GM21529 (cell line): ENCODE data around the gene MXRA8.

Experiments
- ATAC-seq: cut with Tn5 transposase; IDR thresholded peaks from one replicate; pipeline ENCODE4 v1.9.1; 2021; ENCODE audit not compliant: unreplicated experiment

Gene MXRA8

DNA sequence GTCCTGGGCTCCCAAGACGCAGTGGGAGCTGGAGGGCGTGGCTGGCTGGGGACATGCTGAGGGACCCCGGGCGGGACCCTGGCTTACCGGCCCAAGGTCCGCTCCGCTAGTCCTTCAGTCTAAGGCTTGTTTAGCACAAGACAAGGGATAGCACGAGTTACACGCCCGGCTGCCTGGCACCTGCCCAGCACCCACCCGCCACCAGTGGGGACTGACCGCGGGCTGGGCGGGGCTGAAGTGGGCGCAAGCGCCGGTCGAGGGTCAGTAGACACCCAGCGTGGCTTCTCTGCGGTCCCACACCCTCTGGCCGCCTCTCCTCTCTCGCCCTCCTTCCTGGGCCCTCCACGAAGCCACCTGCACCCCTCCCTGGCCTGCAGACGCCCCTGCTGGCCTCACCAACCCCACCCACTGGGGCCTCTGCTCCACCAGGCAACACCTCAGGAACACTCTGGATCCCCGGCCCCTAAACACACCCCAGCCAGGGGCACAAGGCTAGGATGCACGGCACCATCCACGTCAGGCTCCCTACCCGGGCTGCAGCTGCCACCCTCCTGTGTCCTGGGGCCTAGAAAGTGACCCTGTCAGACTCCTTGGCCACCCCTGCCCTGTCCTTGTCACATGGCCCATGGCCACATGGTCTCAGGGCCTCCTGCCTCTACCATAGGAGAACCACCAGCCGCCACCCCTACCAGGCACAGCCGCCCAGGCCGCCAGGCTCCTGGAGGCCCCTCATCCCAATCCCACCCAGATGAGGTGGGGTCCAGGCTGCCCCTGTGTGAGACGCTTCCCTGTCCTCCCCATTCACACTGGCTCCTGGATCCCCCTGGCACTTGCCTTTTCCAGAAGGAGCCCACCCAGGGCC lies 21.2 kb downstream of the MXRA8 start:
- no peak for ATAC-seq

DNA sequence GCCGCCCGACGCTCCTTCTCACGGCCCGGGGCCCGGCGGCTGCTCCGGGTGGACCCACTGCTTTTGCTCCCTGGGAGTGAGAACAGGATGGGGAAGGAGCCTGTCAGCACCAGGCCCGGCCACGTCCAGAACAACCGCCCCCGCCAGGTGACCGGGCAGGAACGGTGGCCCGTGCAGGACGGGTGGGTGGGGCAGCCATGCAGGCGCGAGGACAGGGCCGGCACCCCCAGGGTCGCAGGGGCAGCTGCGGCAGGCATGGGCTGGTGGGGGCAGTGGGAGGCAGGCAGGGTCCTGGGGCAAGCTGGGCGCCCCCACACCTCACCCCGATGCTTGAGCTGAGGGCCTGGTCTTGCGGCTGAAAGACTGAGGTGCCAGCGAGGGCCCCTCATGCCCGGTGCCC lies 21.9 kb downstream of the MXRA8 start:
- ATAC-seq = no peak

DNA sequence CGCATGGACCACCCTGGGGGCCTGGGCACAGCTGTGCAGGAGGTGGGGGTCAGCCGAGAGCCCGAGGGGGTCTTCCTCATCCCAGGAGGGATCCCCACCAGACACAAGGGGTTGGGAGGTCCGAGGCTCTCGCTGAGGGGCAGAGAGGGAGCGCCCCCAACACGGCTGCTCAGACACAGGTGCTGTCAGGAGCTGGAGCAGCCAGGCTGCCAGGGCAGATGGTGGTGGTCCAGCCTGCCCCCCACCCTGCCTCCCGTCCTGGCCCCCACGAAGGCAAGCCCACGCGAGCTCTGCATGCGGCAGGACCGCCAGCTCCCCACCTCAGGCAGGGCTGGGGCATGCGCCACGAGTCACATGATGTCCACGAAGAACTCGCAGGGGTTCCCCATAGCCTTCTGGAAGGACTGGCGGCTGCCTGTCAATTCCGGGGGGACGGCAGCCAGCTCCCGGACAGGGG lies 22.5 kb downstream of the MXRA8 start:
- no peak for ATAC-seq

DNA sequence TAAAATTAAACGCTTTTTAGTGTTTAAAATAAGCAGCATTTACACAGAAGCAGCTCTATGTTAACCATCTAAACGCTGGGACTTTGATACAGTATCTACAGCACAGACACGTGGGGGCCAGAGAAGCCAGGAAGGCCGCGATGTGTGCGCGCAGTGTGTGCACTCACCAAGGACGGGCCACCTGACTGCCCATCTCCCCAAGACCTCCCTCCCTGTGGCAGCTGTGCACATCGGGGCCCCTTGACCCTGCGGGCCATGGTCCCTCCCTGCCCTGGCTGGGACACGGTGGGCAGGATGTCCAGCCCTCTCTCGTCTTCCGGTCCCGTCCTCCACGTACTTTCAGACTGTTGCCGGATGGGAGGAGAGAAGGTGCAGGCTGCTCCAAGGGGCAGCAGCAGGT lies 23.1 kb downstream of the MXRA8 start:
- no peak for ATAC-seq

DNA sequence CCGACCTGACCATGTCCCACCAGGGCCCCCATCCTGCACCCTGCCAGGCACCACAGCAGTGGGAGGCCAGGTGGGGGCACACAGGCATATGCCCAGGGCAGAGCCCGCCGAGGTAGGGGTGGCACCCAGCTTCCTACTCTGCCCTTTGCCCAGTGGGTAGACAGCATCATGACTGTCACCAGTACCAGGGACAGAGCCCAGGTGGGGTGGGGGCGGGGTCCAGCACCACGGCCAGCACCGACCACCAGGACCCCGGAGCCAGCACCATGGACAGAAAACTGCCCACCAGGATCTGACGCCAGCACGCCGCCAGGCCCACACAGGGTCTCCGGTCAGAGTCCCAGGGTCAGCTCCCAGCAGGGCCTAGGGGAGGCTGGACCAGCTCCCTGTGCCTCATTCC lies 23.5 kb downstream of the MXRA8 start:
- no peak for ATAC-seq

DNA sequence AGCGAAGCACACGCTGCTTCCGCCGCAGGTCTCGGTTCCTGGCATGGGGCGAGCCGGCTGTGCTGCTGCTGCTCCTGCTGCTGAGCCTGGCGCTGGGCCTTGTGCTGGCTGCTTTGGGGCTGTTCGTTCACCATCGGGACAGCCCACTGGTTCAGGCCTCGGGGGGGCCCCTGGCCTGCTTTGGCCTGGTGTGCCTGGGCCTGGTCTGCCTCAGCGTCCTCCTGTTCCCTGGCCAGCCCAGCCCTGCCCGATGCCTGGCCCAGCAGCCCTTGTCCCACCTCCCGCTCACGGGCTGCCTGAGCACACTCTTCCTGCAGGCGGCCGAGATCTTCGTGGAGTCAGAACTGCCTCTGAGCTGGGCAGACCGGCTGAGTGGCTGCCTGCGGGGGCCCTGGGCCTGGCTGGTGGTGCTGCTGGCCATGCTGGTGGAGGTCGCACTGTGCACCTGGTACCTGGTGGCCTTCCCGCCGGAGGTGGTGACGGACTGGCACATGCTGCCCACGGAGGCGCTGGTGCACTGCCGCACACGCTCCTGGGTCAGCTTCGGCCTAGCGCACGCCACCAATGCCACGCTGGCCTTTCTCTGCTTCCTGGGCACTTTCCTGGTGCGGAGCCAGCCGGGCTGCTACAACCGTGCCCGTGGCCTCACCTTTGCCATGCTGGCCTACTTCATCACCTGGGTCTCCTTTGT lies 24.7 kb downstream of the MXRA8 start:
- ATAC-seq = no peak

DNA sequence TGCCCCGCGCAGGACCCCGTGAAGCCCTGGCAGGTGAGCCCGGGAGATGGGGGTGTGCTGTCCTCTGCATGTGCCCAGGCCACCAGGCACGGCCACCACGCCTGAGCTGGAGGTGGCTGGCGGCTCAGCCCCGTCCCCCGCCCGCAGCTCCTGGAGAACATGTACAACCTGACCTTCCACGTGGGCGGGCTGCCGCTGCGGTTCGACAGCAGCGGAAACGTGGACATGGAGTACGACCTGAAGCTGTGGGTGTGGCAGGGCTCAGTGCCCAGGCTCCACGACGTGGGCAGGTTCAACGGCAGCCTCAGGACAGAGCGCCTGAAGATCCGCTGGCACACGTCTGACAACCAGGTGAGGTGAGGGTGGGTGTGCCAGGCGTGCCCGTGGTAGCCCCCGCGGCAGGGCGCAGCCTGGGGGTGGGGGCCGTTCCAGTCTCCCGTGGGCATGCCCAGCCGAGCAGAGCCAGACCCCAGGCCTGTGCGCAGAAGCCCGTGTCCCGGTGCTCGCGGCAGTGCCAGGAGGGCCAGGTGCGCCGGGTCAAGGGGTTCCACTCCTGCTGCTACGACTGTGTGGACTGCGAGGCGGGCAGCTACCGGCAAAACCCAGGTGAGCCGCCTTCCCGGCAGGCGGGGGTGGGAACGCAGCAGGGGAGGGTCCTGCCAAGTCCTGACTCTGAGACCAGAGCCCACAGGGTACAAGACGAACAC lies 25.4 kb downstream of the MXRA8 start:
- no peak for ATAC-seq

DNA sequence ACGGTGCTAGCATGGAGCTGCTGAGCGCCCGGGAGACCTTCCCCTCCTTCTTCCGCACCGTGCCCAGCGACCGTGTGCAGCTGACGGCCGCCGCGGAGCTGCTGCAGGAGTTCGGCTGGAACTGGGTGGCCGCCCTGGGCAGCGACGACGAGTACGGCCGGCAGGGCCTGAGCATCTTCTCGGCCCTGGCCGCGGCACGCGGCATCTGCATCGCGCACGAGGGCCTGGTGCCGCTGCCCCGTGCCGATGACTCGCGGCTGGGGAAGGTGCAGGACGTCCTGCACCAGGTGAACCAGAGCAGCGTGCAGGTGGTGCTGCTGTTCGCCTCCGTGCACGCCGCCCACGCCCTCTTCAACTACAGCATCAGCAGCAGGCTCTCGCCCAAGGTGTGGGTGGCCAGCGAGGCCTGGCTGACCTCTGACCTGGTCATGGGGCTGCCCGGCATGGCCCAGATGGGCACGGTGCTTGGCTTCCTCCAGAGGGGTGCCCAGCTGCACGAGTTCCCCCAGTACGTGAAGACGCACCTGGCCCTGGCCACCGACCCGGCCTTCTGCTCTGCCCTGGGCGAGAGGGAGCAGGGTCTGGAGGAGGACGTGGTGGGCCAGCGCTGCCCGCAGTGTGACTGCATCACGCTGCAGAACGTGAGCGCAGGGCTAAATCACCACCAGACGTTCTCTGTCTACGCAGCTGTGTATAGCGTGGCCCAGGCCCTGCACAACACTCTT lies 26.2 kb downstream of the MXRA8 start:
- ATAC-seq = no peak

DNA sequence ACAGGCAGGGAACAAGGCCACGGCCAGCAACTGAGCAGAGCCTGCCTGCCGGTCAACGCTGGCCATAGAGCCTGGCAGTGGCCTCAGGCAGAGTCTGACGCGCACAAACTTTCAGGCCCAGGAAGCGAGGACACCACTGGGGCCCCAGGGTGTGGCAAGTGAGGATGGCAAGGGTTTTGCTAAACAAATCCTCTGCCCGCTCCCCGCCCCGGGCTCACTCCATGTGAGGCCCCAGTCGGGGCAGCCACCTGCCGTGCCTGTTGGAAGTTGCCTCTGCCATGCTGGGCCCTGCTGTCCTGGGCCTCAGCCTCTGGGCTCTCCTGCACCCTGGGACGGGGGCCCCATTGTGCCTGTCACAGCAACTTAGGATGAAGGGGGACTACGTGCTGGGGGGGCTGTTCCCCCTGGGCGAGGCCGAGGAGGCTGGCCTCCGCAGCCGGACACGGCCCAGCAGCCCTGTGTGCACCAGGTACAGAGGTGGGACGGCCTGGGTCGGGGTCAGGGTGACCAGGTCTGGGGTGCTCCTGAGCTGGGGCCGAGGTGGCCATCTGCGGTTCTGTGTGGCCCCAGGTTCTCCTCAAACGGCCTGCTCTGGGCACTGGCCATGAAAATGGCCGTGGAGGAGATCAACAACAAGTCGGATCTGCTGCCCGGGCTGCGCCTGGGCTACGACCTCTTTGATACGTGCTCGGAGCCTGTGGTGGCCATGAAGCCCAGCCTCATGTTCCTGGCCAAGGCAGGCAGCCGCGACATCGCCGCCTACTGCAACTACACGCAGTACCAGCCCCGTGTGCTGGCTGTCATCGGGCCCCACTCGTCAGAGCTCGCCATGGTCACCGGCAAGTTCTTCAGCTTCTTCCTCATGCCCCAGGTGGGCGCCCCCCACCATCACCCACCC lies 27.0 kb downstream of the MXRA8 start, which contains the start of gene TAS1R3:
Gene TAS1R3 (plus strand): TSS at position 213 of the 898 bp plus-strand sequence. CDS start 66 bp downstream, at position 279.
- ATAC-seq = no peak

DNA sequence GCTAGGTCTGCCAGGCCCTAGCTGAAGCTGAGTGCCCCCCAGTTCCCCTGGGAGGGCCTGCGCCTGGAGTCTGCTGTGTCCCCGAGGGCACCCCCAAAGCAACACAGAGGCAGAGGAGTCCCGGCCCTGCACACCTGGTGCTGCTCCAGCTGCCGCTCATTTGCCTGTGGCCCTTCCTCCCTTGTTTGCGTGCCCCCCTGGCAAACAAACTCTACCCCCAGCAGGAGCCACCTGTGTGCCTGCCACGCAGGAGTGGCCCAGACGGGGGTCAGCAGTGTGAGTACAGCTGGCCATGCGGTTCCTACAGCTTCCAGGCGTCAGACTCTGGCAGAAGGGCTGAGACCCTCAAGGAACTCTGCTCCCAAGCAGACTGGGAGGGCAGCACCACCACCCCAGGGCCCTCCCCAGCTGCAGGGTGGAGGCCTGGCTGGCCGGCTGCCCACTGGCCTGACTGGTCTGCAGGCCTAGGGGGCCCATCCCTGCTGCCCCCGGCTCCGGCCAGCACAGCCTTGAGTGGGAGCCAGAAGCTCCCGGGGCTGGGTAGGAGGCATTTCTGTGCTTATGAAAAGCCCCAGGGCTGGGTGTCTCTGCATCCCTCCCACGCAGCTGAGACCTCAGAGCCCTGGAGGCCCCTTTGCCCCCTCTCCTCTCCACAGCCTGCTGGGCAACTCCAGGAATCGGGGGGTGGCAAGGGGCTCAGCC lies 27.8 kb downstream of the MXRA8 start:
- ATAC-seq = no peak

DNA sequence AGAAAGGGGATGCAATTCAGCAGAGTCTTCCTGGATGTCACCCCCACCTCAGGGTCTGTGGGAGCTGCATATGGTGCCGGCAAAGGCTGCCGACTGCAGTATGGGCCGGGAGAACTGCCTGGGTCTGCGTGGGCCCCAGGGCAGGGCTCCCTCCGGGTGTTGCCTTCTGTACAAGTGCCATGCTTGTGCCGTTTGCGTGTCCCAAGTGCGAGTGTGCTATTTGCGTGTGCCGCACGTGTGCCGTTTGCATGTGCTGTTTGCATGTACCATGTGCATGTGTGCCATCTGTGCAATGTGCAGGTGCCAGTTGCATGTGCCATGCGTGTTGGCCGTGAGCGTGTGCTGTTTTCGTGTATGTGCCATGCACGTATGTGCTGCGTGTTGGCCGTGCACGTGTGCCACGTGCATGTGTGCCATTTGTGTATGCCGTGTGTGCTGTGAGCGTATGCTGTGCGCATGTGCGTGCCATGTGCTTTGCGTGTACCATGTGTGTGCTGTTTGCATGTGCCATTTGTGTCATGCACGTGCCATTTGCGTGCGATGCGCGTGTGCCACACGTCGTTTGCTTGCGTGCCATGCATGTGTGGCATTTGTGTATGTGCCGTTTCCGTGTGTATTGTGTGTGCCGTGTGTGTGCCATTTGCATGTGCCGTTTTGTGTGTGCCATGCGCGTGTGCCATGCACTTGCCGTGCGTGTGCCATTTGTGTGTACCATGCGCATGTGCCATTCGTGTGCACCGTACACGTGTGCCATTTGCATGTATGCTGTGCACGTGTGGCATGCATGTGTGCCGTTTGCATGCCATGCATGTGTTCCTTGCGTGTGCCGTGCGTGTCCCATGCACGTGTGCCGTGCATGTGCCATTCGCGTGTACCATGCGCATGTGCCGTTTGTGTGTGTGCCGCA lies 28.8 kb downstream of the MXRA8 start:
- ATAC-seq = no peak

DNA sequence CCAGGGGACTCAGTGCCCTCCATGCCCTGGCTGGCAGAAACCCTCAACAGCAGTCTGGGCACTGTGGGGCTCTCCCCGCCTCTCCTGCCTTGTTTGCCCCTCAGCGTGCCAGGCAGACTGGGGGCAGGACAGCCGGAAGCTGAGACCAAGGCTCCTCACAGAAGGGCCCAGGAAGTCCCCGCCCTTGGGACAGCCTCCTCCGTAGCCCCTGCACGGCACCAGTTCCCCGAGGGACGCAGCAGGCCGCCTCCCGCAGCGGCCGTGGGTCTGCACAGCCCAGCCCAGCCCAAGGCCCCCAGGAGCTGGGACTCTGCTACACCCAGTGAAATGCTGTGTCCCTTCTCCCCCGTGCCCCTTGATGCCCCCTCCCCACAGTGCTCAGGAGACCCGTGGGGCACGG lies 30.1 kb downstream of the MXRA8 start:
- ATAC-seq = no peak

DNA sequence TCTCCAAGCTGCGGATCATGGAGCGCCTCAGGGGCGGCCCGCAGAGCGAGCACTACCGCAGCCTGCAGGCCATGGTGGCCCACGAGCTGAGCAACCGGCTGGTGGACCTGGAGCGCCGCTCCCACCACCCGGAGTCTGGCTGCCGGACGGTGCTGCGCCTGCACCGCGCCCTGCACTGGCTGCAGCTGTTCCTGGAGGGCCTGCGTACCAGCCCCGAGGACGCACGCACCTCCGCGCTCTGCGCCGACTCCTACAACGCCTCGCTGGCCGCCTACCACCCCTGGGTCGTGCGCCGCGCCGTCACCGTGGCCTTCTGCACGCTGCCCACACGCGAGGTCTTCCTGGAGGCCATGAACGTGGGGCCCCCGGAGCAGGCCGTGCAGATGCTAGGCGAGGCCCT lies 31.1 kb downstream of the MXRA8 start:
- ATAC-seq = no peak

DNA sequence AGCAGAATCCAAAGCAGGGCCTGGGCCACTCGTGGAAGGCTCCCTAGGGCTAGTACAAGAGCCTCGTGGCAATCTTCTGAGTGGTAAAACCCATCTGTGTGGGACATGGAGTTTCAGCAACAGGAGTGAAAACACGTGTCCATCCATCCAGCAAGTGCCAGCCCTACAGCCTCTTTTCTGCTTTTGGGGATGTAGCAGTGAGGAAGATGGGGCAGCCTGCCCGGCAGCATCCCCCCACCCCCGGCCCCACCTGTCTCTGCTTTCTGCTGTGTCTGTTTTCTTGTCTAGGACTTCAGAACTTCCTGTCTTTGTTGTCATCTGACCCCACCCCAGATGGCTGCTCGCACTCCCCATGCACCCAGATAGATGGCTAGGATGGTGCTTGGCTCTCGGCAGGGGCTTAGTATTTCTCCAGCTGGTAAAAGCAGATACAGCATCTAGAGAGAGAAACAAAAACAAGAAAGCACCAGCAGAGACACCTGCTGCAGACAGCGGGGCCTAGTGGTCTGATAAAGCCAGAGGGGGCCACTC lies 32.2 kb downstream of the MXRA8 start:
- ATAC-seq = no peak

DNA sequence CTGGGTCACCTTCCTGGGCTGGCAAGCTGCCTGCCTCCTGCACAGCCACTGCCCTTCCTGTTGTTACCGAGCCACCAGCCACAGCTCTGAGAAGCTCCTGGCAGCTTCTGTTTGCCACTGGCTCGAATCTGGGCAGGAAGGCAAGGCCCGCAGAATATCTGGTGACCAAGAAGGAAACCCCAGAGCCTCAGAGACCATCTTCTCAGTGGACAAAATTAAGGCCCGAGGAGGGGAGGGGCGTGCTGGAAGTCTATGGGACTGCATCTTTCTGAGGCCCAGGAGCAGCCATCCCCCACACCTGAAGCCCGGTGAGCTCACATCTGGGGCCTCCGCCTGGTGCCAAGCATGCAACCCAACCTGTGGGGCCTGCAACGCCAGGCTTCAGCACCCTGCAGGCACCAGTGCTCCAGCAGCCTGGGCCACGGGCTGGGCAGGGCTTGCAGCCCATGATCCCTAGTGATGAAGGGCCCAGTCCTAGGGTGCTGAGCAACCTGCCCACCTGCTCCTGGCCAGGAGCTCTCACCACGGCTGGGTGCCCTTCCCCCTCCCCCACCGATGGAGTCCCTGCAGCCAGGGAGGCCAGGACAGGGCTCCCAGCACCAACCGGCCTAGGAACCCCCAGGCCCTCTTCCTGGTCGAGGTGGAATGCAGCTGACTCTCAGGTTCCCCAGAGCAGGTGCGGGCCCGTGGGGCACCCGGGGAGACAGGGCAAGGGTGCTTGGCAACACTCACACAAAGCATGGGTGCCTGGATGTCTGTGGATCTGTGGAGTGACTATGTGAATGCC lies 32.9 kb downstream of the MXRA8 start:
- ATAC-seq = no peak

DNA sequence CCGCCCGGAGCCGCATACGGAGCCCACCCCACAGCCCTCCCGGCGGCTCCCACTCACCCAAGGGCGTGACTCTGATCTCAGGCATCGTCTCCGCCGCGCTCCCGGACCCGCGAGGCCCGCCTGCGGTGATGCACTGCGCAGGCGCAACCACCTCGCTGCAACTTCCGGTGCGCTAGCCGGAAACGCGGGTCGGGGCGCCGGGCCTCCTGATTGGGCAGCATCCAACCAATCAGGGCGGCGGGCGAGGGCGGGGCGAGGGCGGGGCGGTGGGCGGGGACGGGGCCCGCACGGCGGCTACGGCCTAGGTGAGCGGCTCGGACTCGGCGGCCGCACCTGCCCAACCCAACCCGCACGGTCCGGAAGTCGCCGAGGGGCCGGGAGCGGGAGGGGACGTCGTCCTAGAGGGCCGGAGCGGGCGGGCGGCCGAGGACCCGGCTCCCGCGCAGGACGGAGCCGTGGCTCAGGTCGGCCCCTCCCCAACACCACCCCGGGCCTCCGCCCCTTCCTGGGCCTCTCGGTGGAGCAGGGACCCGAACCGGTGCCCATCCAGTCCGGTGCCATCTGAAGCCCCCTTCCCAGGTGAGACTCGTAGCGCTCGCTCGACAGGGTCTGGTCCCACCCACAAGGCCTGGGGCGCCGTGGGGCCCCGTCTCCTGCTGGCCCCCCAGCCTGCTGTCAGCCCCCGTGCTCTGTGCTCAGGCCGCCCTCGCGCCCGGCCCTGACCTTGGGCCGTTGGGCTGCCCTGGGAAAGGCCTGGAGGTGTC lies 33.6 kb downstream of the MXRA8 start, which contains the start of the genes CPTP and INTS11:
Gene CPTP (plus strand): TSS at position 279 of the 764 bp plus-strand sequence. CDS start 2,109 bp downstream, outside the sequence.
Gene INTS11 (minus strand): TSS at position 137 of the 764 bp plus-strand sequence. CDS start 52 bp downstream, at position 85.
- ATAC-seq = peak; percentile 68
